Effector CD4-positive, alpha-beta T cell (primary cell): ENCODE measurements around the gene KLF6.

ENCODE experiments used
- DNase-seq: peaks from one replicate; pipeline ENCODE4 v3.0.0-alpha.2; 2020
- total RNA-seq: gene quantifications from one replicate; lab custom pipeline; 2026; lab: John Stamatoyannopoulos, UW

KLF6 gene
- 2,804 reads per million, percentile 100 among the genes with 10 or more reads in this experiment for total RNA-seq

DNA sequence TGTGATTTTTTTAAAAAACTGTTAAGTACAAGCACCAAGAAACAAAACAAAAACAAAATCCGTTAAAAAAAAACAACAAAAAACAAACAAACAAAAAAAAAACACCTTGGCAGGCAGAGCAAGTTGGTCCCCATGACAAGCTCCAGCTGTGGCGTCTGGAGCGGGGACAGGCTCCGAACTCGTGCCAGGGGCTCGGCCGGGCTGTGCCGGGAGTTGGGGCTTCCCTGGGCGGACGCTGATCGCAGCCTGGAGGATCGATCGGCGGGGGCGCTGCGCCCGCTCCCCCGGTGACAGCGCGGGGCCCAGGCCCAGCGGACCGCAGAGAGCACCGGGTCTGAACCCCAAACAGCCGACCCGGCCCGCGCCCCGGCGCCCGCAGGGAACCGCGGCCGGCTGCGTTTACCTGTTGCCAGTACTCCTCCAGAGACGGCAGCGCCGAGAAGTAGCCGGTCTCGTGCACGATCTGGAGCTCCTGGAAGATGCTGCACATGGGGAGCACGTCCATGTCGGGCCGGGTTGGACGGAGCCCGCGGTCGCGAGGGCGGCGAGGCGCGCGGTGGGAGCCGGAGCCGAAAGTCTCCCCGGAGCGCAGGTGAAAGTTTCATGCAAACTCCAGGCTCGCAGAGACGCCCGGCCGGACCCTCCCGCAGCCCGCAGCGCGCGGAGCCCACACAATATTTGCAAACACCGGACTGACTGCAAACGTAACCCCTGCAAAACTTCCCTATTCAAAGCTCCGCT, at the start of gene KLF6:
KLF6 (minus strand) TSS at position 700 of the 741 bp plus-strand sequence; CDS start at position 505, 195 bp downstream.
- DNase-seq: no peak

DNA sequence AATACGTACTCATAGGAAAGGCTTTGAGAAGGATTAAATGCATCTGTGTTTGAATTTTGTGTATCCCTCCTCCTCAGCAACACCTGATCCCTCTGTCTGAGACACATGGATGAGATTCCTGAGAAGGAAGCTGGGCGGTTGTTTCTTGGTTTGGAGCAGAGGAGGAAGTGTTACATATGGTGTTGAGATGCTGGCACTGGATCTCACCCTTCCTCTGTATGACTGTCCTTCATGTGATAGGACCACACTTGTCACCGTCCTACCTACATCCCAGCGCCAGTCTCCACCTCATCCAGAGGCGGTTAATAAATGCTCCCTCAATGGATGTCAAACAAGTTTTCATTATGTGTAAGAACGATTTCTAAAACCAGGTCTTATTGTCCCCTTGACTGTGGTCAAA, 49.4 kb upstream of the KLF6 start:
- DNase-seq: no peak

DNA sequence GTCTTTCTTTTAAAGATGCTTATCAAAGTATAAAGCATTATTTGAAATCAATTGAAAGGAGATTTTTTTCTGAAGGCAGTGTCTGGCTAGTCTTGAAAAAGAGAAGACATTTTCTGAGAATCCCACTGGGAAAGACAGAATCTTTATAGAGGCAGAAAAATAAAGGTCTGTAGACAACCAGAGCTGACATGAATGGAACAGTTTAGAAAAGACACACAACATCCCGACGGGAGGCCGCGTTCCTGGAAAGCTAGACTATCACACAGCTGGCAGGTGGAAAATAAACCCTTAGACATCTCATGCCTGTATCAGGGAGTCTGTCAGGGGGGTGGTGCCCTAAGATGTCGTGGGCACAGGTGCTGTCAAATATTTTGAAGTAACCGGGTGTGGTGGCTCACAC, 48.0 kb upstream of the KLF6 start:
- DNase-seq: no peak

DNA sequence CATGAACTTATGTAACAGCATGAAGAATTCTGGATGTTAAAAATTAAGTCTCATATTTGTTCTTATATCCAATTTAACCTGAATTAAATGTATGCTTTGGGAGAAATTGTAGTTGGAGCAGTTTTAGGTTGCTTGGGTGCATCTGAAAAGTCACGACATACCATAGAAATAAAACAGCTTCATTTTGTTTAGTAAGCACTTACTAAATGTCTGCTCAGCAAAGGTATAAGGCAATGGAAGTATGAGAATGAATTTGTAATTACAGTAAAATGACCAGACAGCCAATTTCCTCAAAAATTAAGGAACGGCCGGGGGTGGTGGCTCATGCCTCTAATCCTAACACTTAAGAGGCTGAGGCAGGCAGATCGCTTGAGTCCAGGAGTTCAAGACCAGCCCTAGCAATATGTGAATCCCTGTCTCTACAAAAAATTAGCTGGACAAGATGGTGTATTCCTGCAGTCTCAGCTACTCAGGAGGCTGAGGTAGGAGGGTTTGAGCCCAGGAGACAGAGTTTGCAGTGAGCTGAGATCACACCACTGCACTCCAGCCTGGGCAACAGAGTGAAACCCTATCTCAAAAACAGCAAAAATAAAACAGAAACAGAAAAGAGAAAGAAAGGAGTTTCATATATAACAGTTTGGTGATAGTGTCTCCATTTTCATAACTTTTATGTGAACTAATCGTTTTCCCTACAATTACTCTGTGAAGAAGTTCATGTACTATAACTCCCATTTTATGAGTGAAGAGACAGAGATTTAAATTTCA, 47.2 kb upstream of the KLF6 start:
- no peak for DNase-seq

DNA sequence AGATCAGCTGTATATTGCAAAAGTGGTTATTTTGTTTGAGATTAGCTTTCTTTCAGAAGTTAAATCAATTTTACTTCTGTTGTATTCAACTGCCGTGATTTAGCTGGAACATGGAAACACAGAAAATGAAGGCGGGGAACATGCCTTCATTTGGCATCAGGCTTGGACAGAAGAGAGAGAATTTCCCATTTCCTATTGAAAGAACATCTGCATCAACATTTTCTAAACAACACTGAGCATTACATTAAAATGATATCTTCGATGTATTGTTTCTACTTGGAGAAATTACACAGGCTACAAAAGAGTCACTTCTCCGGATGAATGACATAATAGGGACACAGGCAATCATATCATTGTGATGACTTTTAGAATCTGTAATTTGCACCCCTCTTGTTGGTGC, 46.6 kb upstream of the KLF6 start:
- no peak for DNase-seq

DNA sequence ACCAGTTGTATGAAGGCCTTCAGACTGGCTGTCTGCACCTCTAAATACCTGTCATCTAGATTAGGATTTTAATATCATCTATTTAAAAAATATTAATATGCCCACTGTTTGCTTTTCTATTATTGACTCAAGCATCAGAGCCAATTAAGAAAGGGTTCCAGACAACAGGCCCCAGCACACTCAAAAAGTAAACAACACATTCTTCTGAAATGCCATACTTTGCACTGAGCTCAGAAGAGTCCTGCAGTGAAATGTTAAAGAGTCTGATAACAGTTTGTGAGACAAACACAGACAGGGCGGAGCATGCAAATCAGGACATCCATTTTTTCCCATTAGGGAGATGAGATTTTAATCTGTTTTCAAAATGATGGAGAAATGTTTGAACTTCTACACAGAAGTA, 45.9 kb upstream of the KLF6 start:
- DNase-seq: no peak

DNA sequence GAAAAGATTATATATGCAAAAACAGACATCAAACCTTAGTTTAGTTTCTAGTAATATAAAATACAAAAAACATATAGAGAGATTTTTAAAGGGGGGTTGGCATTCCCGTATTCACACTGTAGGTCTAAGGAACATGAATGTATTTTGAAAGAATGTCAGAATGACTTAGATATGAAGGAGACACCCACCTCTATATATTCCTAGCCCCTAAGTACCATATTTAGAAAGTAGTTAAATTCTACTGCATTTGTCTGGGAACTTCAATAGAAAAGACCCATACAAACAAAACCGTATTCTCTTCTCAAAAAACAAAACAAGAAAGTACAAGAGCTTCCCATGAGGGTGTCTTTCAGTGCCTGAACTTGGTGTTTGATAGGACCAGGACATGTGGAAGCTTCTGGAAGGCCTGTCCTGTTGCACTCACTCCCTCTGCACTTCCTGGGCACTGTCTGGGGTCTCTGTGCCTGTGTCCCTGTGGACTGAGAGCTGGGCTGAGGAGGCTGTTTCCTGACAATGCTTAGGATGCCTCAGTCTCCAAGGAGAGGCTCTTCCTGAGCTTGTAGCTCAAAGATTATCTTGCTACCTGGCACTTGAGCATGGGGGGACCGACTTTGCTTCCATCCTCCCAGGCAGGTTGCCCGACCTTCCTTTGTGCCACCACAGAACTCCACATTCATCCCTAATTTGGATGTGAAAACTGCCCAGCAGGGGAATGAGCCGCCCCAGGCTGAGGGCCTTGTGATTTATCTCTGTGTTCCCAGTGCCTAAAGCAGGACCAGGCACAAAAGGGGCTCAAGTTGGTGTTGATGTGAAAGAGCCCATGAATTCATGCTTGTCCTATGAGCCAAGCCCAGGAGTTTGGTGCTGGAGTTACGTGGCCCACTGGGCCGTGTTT, 44.4 kb upstream of the KLF6 start:
- no peak for DNase-seq

DNA sequence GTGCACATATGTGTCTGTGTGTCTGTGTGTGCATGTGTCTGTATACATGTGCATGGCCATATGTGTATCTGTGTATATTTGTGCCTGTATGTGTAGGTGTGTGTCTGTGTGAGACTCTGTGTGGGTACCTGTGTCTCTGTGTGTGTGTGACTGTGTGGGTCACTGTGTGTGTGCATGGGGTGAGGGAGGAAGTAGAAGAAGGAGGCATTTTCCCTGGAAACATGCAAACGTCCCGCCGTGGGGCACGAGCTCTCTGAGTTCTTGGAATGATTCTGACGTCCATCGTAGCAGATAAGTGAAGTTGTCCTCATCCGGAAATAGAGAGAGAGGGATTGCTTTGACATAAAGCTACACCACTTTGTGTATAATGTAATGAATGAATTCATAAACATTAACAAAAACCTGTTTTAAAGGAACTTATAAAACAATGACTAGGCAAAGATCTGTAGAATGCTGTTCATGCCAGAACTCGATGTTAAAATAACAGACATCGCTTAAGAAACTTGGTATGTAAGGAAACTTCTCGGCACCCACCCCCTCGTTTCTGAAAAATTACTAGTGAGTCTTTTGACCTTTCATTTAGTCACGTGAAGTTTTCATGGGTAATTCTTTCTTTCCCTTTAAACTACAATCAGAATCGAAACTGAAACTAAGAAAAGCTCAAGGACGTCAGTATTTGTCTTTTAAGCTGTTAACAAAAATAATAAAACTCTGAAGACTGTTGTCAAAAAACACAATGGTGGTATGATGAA, 43.6 kb upstream of the KLF6 start:
- DNase-seq: no peak

DNA sequence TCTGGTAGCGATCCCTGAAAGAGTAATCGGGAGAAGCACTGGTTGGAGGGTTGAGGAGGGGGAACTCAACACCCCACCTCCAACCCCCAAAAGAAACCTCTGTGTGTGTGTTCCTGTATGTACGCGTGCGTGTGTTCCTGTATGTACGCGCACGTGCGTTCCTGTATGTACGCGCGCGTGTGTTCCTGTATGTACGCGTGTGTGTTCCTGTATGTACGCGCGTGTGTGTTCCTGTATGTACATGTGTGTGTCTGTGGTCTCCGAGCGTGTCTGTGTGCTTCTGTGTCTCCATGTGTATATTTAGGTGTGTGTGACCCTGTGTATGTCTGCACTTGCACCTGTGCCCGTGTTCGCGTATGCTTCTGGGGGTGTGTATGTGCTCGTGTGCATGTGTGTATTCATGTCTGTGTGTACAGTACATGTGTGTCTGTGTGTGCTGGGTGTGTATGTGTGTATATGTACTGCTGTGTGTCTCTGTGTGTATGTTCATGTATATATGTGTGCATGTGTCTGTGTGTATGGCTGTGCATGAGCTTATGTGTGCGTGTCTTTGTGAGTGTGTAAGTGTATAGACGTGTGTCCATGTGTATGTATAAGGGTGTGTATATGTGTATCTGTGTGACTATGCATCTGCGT, 42.9 kb upstream of the KLF6 start:
- no peak for DNase-seq

DNA sequence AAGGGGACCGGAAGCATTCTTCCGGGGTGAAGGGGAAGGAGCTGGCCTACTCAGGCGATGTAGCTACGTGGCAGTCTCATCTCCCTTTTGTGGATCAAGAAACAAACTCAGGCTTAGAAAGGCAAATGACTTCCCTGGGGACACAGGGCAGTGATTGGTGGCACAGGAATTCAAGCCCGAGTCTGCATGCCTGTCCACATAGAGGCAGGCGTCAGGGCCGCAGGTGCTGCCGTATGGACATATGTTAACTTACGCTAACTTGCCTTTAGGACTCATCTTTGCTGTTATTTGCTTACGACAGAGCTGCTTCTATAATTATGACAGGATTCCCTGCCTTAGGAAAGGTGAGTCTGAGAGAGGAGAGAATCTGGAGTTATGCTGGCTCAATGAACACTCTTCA, 42.3 kb upstream of the KLF6 start:
- no peak for DNase-seq

DNA sequence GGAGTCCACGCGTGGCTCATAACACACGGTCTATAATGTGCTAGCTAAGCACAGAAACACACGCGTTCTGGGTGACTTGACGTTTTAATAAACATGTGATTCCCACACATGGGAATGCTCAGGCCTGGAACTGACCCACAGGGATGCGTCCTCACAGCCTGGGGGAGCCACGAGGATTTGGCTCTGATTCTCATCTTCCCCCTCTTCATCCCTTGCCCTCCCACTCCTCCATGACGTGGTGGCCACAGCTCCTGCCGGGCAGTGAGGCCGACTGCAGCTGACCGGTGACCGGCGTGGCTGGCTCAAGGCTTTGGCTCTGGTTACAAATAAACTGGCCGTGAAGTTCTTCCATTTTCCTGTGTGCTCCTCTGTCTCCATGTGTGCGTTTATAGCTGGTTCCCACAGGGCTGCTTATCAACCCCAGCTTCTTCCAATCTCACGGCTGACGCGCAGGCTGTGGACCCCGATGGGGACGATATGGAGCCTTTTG, 40.9 kb upstream of the KLF6 start:
- DNase-seq: no peak

DNA sequence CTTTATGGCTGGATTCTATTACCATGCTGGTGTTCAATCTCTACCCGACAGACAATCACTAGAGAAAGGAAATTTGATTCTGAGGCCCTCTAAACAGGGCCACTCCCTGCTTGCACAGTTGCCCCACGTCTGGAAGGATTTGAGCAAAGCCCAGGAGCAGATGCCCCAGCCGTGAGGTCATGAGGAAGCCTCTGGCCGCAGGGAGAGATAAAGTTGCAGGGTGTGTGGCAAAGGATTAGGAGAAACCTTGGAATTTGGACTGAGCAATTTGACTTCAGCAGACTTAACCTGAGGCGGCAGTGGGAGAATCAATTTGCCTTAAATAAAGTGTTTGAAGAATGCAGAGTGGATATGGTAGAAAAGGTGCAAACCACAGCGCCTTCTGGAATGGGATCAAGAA, 40.2 kb upstream of the KLF6 start:
- no peak for DNase-seq

DNA sequence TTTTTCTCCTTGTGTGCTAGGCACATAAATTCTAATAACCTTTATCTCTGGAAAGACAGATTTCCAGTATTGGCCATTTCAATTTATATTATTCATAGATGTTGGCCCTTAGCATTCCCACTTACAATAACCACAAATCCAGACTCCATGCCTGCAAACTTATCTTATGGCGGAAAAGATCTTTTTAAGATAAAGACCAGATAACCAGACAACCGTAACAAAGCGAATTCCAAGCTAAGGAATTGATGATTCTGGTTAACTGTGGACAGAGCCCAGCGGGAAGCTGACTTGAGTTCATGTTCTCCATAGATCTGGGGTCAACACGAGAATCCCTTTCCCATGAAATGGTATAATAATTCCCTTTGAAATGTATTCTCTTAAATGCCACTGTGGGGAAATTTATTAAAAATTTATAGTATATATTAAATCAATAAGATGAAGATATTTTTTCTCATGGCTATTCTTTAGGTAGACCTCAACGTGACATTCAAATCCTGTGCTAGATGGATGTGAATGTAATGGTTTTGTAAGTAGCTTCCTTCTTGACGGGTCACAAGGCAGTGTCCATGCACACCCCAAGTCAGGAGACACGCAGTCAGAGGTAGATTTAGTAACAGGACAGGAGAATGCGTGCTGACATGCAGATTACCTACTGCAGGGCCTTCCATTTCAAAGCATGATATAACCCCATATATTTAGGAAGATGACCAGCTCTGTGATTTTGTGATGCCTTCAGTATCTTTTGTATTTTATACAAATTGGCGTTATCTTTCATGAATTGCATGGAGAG, 37.7 kb upstream of the KLF6 start:
- no peak for DNase-seq

DNA sequence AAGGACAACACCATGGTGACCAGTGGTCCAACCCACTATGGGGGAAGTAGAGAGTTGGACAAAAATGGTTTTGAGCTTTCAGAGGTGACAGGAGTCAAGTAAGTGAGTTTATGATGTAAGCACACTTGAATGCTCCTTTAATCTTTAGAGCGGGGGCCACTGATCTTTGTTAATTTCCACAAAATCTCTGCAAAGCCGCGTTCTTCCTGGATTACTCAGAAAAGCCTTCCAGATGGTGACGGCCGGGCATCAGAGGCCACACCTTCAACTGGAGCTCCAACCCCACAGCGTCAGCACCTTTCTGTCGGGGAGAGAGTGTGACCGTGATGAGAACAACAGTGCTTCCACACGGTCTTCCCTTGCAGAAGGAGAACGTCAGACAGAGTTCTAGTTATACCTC, 35.2 kb upstream of the KLF6 start:
- DNase-seq: no peak

DNA sequence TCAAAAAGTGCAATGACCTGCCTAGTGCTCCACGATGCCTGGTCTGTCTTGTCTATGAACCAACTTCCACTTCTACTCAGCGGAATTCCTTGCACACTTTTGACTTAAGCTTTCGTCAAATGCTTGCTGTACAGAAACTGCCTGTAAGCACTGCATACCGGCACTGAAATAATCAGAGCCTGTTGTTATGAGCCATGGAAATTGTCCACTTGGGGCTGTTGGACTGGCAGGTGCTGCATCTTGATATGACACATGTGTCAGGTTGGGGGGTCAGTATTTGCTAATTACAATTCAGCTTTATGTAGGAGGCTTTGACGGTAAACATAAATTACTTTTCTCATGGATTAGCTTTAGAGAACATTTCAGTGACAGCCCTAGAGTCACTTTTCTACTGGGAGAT, 32.0 kb upstream of the KLF6 start:
- no peak for DNase-seq

DNA sequence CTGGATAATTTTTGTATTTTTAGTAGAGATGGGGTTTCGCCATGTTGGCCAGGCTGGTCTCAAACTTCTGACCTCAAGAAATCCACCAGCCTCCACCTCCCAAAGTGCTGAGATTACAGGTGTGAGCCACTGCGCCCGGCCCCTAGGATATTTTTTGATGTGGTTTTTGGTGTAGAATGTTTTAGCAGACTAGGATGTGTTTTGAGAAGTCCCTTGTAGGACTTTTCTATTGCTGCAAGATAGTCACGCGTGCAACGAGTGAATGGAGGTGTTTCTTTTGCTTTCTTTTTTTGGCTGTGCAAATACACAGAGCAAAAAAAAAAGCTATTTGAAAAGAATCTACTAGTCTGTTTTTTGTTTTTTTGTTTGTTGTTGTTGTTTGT, 29.8 kb upstream of the KLF6 start:
- no peak for DNase-seq

DNA sequence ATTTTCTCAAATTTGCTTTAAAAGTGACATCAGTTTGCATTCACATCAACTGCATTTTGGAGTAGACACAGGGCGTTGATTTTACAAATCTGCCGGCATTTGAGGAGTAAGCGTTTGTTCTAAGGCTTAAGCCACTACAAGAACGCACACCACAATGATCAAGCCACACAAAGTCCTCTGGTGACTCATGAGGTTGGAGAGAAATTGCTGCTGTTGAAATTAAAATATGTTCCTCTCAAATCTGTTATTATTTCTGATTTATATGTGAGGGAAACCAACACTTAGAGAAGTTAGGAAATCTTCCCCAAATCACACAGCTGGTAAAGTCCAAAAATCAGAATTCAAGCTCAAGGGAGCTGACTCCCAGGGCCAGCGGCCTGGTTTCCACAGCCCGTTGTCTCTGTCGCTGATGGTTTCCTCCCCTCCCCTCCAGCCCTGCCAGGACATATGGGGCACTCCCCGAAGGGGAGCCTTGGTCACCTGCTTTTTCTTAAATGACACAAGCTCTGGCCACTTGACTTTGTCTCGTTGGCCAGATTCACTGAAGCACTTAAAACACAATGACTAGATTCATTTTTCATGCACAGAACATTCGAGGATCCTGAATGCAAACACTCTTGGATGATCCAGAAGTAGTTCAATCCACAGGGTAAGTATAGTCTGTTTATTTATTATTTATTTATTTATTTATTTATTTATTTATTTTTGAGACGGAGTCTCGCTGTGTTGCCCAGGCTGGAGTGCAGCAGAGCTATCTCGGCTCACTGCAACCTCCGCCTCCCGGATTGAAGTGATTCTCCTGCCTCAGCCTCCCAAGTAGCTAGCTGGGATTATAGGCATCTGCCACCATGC, 29.2 kb upstream of the KLF6 start:
- DNase-seq: no peak

DNA sequence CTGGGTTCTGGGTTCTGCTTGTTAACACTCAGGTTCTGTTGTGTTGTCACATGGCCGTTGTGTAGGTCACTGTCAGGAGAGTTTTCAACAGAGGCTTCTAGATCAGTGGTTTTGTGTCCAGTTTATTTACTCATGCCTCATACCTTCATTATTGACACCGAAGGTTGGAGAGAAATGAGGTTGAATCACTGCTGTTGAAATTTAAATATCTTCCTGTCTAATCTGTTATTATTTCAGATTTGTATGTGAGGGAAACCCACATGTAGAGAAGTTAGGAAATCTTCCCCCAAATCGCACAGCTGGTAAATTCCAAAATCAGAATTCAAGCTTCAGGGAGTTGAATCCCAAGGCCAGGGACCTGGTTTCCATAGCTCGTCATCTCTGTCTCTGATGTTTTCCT, 28.3 kb upstream of the KLF6 start:
- DNase-seq: no peak

DNA sequence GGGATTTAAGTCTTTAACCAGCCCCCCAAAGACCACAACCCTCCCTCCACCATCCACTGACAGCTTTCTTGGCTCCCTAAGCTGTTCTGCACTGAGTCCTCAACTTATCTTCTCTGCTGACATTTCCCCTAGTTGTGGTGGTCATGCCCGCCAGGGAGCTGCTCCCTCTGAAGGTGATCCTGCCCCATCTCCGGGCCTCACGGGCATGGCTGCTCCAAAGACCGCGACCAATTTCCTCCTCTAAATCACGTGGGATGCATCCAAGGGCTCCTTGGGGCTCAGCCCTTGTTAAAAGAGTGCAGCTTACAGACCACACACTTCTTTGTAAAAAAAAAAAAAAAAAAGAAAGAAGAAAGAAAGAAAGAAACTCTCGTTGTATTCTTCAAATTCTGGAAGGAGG, 27.1 kb upstream of the KLF6 start:
- DNase-seq: no peak

DNA sequence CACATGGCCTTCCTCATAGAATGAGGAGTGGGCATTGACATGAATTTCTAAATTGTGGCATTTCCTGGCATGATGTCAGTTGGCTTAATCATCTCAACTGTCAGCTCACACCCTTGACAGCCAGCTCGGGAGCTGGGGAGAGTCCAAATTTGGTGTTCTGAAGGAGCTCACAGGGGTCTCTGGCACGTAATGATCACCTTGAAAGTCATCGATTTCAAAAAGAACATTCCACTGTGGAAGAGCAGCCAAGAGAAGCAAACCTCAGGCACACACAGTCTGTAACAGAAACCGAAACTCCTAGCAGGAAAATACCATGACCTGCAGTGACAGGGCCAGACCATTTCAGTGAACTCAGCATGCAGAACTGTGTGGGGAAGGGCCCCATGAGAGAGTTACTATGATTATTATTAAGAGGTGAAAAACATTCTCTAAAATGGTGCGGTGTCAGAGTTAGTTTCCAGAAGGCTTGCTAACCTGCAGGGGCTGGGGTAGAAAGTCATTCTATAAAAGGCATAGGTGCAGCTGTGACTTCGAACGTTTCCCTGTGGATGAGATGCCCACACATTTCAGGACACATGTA, 26.4 kb upstream of the KLF6 start:
- peak; percentile 37 for DNase-seq
